Dermis microvascular lymphatic vessel endothelial cell (primary cell): ENCODE measurements around the gene RHBG. TPM values are rescaled to one million over a fixed set of nuclear protein-coding genes. Genes with fewer than 3 reads are reported as not detected.

Experiments used
- DNase-seq, 2 donors: peaks; one replicate each; pipeline versions ENCODE4 v3.0.0 to v3.0.0-alpha.2; 2010; ENCODE audit warnings: low read depth in 2 of 2
- total RNA-seq: library from RNA; depleted of rRNA; stranded (reverse); fragments of >200 nt; gene quantifications from 2 replicates; pipeline ENCODE4 v1.2.1, GENCODE V29; 2014

The RHBG gene
- total RNA-seq, 1 donor from 2014 or later, result not detected

- DNase-seq, result no peak
Observed at GRCh38 chr1:156406251-156406650, 37.2 kb downstream of the RHBG start.

GRCh38 chr1:156407344-156407743 lies 38.3 kb downstream of the RHBG start:
- DNase-seq, result no peak

GRCh38 chr1:156407760-156408159 lies 38.7 kb downstream of the RHBG start:
- no peak for DNase-seq

GRCh38 chr1:156409439-156409838 lies 40.4 kb downstream of the RHBG start:
- DNase-seq, result no peak

- no peak for DNase-seq
Observed at GRCh38 chr1:156410238-156410637, 41.2 kb downstream of the RHBG start.

GRCh38 chr1:156410740-156411139 lies 41.7 kb downstream of the RHBG start:
- DNase-seq, result no peak

- no peak for DNase-seq
Observed at GRCh38 chr1:156412653-156413321, 43.8 kb downstream of the RHBG start.

GRCh38 chr1:156413391-156414246 lies 44.6 kb downstream of the RHBG start:
- no peak for DNase-seq

GRCh38 chr1:156414461-156415064 lies 45.6 kb downstream of the RHBG start:
- no peak for DNase-seq

- no peak for DNase-seq
Observed at GRCh38 chr1:156416993-156417392, 48.0 kb downstream of the RHBG start.

GRCh38 chr1:156417401-156418020 lies 48.5 kb downstream of the RHBG start:
- no peak for DNase-seq

GRCh38 chr1:156418416-156419070 lies 49.5 kb downstream of the RHBG start:
- no peak for DNase-seq

- DNase-seq, result no peak
Observed at GRCh38 chr1:156419854-156420204, 50.8 kb downstream of the RHBG start.

- no peak for DNase-seq
Observed at GRCh38 chr1:156420205-156421061, 51.4 kb downstream of the RHBG start.

GRCh38 chr1:156421062-156421938 lies 52.3 kb downstream of the RHBG start:
- DNase-seq, result peak; percentile 48 to 75

- no peak for DNase-seq
Observed at GRCh38 chr1:156421939-156422601, 53.1 kb downstream of the RHBG start.

GRCh38 chr1:156422602-156423091 lies 53.6 kb downstream of the RHBG start:
- DNase-seq, result no peak

- no peak for DNase-seq
Observed at GRCh38 chr1:156423422-156424352, 54.7 kb downstream of the RHBG start.
